ENCODE results near the gene S100A5.
A peak's percentile ranks its signal among the peaks of the same experiment; 100 is the strongest.
"Not testable (repeated sequence)": the region's sequence is repeated elsewhere in the genome, so short reads cannot be mapped to it uniquely, and the experiment has no call there.

The S100A5 gene

DNA sequence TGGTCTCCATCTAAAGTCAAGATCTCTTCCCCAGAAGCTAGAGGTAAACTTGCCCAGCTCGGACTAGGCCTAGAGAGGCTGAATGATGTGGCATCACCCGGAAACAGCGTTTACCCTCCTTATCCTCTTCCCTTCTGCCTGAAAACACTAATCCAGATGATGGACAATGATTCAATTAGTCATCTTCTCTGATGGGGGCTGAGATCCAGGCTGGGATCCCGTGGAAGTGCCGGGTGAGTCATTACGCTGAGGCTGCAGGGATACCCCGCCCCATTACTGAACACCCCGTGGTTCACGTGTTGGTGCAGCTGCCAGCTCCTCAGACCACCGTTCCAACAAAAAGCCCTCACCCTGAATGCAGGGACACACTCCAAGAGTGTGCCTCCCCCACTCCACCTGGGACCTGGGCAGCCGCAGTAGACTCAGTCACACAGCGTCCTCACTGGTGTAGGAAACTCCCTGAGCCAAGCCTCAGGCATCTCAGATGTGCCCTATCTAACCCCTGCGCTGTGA, 7.0 kb downstream of the S100A5 start:
- DNase-seq (ENCODE audit: low spot score): no peak

DNA sequence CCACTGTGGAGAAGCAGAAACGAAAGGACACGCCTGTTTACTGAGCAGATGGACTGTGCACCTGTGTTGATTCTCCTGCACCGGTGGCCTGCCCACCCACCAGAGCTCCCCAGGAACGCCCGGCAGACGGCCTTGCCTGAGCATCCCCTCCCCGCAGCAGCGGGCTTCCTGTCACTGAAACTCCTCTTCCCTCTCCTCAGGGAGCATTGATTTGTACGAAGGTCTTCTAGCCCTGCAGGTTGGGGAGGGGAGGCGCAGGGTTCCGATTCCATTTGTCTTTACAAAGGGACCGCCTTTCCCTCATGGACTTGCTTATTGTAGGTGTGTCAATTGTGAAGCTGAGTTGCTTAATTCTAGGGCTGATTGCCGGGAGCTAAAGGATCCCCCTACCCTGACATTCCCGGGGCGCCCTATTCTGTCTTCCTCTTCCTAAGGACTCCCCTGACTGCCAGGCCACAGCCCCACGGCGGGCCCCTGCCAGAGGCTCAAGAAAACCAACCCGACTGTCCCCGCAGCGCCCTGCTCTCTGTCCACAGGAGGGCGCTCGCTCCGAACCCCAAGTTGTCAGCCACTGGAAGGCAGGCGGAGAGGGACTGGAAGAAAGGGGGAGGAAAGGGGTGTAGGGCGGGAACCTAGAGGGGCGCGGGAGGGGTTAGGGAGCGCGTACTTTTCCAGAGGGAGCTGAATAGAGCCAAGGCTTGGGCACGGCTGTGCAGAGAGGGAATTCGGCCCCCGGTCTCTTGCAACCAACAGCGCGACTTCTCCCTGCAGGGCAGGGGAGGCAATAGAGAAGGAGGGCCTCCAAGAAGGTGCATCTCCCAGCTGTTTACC, 7.8 kb downstream of the S100A5 start:
- DNase-seq (ENCODE audit: low spot score): peak; percentile 88

DNA sequence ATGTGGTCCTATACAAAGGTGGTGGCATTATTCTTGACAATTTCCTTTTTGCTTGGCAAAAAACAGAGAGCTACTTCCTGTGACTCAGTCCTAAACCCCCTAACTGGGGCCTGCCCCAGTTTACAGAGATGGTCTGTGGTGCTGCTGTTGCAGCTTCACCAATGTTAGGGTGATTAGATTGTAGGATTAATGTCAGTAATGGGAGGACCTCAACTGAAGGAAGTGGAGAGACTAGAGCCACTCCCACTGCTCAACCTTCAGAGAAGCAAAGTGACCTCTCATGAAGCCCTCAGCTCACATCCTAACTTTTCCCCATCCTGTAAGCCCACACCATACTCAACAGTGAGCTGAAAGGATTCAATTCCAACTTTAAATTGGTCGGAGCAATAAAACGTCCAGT, 8.6 kb downstream of the S100A5 start:
- DNase-seq (ENCODE audit: low spot score): no peak

DNA sequence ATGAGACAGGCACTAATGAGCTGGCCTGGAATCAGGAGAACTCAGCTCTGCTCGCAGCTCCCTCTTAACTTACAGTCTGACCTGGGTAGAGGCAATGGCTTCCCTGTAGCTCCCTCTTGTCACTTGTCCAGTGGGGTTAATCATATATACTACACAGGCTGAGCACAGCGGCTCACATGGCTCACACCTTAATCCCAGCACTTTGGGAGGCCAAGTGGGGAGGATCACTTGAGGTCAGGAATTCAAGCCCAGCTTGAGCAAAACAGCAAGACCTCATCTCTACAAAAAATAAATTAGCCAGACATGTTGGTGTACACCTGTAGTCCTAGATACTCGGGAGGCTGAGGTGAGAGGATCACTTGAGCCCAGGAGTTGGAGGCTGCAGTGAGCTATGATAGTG, 9.1 kb downstream of the S100A5 start:
- no peak for DNase-seq (ENCODE audit: low spot score)

DNA sequence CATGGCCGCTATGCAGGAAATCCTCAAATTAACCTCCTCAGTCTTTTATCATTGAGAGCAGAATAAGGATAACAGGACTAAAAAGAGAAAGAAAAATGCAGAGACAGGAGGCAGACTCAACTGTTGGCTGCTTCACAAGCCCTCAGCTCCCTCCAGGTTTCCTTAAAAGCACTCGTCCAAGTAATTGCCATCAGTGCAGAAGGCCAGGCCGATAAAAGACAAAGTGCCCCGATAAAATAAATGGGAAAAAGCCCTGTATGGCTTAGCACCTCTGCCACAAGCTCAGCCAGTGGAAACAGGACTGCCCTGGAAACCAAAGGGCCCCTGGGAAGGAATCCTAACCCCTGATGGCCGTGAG, 13.1 kb downstream of the S100A5 start:
- no peak for DNase-seq (ENCODE audit: low spot score)

DNA sequence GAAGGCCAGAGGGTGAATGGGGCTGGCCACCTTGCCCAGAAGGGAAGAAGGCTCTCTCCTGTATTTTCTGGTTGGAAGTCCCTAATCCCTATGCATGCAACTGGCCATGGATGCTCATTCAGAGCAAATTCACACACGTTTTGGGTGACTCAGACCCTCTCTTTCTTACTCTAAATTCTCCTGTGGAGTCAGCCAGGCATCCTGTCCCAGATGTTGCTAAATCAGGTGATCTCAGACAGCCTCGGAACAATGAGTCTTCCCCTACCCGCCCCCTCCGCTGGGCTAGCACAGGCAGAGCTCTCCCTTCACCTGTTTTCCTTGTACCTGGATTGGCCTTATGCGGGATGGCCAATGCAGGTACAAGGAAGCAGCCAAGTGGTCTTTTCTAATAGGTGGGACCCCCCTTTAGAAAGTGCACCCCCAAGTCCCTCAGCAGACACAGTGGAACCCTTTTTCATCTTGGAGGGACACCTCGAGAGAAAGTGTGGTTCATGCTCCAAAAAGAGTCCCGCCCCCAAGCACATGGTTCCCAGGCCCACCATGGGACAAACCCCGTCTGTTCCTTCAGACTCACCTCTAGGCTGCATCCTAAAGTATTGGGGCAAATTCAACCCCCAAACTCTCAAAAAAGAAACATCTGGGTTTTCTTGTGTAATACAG, 13.6 kb downstream of the S100A5 start:
- DNase-seq (ENCODE audit: low spot score): no peak

DNA sequence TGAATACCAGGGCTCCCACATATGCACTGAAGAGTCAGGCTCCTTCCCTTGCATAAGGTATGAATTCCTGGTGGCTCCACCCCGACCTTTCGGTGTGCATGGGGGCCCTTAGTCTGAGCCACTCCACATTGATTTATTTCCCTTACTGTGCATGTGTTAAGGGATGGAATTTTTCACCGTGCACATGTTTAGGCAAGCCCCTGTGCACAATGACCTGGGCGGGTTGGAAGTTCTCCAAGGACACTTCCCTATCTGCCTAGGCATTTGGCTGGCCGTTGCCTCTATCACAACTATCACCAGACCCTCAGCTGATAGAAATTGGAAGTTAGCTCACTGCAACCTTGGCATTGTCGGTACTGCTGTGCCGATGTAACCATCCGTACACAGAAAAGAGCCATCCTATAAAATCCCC, 14.6 kb downstream of the S100A5 start:
- DNase-seq (ENCODE audit: low spot score): no peak

DNA sequence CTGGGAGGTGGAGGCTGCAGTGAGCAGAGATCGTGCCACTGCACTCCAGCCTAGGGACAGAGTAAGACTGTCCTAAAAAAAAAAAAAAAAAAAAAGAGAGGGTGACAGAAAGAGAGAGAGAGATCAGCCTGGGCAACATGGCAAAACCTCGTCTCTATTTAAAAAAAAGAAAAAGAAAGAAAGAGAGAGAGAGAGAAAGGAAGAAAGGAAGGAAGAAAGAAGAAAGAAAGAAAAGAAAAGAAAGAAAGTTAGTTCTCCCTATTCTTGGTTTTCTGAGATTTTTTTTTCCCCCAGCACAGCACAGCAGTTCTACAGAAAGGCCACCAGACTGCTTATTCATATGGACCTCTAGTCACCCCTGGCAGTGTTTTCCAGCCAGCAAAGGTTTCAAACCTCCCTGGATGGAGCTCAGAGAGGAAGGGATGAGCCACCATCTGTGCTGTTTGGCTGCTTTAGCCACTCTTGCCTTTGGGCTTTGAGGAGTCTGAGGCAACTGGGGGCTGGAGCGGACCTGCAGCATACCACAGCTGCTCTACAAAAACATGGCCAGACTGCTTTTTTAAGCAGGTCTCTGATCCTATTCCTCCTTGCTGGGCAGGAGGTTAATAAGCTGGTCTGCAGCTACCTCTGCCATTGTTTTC, 15.5 kb downstream of the S100A5 start:
- no peak for DNase-seq (ENCODE audit: low spot score)

DNA sequence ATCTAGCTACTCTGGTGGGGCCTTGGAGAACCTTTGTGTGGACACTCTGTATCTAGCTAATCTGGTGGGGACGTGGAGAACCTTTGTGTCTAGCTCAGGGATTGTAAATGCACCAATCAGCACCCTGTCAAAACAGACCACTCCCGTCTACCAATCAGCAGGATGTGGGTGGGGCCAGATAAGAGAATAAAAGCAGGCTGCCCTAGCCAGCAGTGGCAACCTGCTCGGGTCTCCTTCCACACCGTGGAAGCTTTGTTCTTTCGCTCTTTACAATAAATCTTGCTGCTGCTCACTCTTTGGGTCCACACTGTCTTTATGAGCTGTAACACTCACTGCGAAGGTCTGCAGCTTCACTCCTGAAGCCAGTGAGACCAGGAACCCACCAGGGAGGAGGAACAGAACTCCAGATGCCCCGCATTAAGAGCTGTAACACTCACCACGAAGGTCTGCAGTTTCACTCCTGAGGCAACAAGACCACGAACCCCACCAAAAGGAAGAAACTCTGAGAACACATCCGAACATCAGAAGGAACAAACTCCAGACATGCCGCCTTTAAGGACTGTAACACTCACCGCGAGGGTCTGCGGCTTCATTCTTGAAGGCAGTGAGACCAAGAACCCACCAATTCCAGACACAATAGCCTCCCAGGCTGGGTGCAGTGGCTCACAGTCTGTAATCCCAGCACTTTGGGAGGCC, 18.2 kb downstream of the S100A5 start:
- not testable (repeated sequence) for DNase-seq (ENCODE audit: low spot score)

DNA sequence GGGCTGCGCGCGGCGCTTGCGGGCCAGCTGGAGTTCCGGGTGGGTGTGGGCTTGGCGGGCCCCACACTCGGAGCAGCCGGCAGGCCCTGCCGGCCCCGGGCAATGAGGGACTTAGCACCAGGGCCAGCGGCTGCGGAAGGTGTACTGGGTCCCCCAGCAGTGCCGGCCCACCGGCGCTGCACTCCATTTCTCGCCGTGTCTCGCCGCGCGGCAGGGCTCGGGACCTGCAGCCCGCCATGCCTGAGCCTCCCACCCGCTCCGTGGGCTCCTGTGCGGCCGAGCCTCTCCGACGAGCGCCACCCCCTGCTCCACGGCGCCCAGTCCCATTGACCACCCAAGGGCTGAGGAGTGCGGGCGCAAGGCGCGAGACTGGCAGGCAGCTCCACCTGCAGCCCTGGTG, 18.9 kb downstream of the S100A5 start:
- not testable (repeated sequence) for DNase-seq (ENCODE audit: low spot score)

DNA sequence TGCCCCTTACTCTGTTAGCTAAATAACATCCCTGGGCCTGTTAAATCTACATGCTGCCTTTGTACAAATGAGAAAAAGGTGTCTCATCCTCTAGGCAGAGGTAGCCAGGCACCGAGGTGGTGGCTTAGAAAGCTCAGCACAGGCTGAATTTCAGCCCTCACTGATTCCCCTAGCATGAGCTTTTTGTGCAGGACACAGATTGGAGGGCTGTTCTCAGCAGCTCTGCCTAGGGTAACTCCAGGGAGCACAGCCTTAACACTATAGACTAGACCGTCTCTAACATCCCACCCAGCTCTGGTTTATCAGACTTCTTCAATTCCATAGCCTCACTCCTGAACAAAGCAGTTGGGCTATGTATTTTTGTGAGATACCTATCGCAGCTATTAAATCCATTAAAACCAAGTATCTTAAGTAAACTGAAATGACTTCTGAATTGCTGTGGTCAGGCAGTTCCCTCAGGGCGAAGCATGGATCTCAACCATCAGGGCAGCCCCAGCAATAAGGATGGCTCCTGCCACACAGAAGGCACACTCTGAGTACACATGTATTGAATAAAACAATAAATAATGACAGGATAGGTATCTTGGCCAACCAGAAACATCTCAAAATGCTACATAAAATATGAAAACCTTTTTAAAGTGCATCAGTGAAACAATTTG, 19.8 kb downstream of the S100A5 start:
- DNase-seq (ENCODE audit: low spot score): no peak

DNA sequence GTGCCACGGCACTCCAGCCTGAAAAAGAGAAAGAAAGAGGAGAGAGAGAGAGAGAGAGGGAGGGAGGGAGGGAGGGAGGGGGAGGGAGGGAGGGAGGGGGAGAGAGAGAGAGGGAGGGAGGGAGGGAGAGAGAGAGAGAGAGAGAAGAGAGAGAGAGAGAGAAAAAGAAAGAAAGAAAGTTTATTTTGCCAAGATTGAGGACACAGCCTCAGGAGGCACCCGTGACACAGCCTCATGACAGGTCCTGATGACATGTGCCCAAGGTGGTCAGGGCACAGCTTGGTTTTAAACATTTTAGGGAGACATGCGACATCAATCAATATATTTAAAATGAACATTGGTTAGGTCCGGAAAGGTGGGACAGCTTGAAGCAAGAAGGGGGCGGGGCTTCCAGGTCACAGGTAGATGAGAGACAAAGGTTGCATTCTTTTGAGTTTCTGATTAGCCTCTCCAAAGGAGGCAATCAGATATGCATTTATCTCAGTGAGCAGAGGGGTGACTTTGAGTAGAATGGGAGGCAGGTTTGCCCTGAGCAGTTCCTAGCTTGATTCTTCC, 20.5 kb downstream of the S100A5 start:
- DNase-seq (ENCODE audit: low spot score): not testable (repeated sequence)

DNA sequence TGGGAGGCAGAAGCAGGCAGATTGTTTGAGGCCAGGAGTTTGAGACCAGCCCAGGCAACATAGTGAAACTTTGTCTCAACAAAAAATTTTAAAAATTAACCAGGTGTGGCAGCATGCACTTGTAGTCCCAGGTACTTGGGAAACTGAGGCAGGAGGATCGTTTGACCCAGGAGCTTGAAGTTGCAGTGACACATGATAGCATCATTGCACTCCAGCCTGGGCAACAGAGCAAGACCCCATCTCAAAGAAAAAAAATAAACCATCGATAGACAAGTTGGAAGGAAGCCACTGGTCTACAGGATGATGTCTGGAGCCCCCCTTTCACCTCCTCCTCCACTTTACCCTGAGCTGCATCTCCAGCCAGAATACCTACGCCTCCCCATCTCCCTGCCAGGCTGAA, 21.5 kb downstream of the S100A5 start:
- DNase-seq (ENCODE audit: low spot score): no peak

DNA sequence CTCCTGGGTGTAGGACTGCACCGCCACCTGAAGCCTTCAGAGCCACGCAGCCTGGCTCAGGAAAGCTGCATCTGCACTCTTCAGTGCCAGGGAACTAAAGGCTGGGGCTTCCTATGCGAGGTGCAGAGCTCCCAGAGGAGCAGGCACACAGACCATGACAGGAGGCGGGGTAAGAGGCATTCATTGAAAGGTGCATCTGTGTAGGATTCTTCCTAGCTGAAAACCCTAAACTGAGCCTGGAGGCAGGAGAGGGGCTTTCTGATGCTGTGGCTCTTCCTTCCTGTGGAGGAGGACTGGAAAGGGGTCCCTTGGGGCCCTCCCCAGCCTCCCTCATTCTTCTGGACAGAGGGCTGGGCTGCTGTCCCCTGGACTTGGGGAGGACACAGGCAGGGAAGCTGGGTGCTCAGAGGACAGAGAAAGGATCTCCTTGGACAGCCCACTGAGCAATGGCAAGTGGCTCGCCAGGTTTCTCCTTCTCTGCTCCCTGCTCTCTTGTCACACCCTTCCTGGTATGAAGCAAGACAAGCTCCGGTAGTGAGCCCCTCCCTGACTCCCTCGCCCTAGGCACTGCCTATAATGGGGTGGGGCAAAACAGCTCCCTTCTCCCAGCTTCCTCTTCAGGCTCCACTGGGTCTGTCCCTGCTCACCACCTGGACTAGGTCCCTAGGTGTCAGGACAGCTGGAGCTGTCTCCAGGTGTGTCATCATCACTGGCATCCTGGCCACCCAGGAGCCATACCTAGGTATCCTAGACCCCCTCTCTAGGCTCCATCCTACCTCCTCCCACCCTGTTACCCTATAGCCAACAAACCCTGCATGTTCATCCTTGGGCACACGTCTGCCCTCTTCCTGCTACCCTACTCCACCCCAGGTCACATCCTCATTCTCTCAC, 25.0 kb downstream of the S100A5 start:
- DNase-seq (ENCODE audit: low spot score): no peak

DNA sequence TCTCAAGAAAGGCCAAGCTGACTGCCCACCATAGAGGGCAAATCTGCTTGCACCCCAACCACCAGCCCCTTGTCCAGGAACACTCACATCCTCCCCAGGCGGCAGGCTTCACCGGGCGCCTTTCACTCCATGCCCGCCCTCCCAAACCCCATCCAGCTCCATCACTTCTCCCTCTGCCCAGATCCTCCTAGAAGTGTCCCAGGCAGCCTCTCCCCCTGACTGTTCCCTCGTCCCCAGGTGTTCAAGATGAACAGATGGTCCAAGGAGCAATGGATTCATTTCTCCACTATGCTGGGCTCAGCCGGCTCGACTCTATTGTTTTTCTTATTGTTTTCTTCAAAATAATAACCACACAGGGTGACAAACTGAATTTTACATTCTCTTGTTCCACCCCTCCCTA, 27.1 kb downstream of the S100A5 start:
- DNase-seq (ENCODE audit: low spot score): no peak

DNA sequence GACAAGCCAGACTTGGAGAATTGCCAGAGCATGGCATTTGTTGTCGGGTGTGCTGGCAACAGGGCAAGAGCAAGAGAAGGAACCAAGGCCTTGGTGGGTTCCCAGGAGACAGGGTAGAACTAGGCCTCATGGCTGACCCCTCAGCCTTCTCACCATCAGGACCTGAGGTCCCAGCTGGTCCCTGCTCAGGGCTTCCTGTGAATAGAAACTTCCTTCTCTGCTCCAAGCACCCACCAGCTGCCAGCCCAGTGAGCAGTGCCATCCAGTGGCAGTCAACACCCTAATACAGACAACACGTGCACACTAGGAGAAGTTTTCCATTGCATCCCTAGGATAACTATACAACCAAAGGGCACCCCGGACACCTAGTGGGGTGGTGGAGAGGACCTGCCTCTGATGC, 27.7 kb downstream of the S100A5 start:
- DNase-seq (ENCODE audit: low spot score): no peak

DNA sequence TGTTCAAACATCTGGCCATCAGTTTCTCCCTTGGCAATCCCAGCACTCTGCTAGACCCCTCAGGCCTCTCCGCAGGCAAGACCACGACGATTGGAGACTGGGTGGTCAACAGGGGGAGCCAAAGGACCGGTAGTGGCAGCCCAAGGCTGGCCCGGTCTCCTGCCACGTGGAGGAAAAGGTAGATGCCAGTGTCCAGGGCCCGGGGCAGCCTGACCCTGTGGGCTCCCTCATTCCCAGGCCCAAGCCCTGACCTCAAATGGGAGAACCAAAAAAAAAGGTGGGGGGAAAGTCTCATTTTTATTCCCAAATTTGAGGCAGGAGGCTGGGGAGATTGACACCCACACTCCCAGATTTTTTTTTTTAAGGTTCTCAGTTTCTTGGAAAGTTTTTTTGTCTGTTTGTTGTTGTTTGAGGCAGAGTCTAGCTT, 29.7 kb downstream of the S100A5 start:
- peak; percentile 85 for DNase-seq (ENCODE audit: low spot score)

DNA sequence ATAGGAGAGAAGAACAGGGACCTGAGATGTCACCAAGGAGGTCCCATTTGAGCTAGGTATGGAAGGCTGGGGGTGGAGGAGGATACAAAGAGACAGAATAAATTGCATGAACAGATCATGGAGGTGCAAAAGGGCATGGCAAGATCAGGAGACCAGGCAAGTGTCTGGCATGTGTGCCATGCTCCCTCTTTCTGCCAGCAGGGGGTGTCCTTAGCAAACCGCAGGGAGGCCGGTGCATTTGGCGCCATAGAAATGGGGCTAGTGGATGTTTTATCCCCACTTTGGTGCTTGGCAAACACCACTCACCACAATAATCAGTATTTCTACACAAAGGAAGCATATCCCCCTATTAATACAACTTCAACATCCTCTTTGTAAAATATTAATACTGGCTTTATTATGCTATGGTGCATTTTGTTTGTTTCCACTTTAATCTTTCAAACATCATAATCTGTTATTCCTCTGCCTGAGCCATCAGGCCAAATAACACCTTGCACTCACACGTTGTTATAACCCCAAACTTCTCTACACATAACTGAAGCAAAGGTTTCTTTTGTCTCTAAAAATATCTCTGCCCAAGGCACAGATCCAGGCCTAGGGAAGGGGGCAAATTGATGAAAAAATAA, 30.9 kb downstream of the S100A5 start:
- peak; percentile 28 for DNase-seq (ENCODE audit: low spot score)

DNA sequence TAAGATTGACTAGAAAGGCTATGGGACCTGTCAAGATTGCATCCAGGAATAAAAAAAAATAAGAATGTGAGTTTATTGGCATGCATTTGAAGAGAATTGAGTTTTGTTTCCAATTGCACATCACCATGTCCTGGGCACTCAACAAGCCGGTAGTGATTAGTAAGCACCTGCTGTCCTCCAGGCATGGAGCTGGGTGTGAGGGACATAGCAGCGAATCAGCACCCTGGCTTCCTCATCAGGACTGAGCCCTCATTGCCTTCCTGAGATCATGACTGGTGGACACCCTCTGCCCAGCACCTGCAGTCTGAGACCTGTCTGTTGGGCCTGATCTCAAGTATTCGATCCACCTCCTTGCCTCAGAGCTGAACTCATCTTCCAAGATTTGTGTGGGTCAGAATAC, 31.7 kb downstream of the S100A5 start:
- DNase-seq (ENCODE audit: low spot score): no peak
